Aorta (tissue), 5 donors: ENCODE measurements around the gene PPP1R2C. TPM values are rescaled to one million over a fixed set of nuclear protein-coding genes. Genes with fewer than 3 reads are reported as not detected.

ENCODE experiments used
- ATAC-seq: fragments of 200-7000 bp; cut with Tn5 transposase; one replicate; pipeline ENCODE4 v1.9.1; 2022; ENCODE audit warnings: moderate library complexity; ENCODE audit not compliant: low FRiP score
- DNase-seq, 2 donors: peaks; one replicate each; pipeline ENCODE4 v3.0.0-alpha.2; 2020
- H3K27ac ChIP-seq, 2 donors: one replicate each; pipeline ENCODE4 v1.5.1; 2013; ENCODE audit warnings: low read length in 2 of 2, mild to moderate bottlenecking in 2 of 2, moderate library complexity in 2 of 2, control low read depth in 1 of 2, inconsistent platforms in 1 of 2, low read depth in 1 of 2
- H3K27me3 ChIP-seq, 2 donors: one replicate each; pipeline ENCODE4 v1.6.1; 2013; ENCODE audit warnings: control low read depth in 1 of 2, low read length in 1 of 2, mild to moderate bottlenecking in 1 of 2, moderate library complexity in 1 of 2; ENCODE audit not compliant: insufficient read depth in 2 of 2, control insufficient read depth in 1 of 2
- H3K36me3 ChIP-seq, 2 donors: one replicate each; pipeline ENCODE4 v1.6.1; 2013; ENCODE audit warnings: control low read depth in 1 of 2, low read length in 1 of 2, mild to moderate bottlenecking in 1 of 2; ENCODE audit not compliant: insufficient read depth in 2 of 2, control insufficient read depth in 1 of 2
- H3K4me1 ChIP-seq, 2 donors: one replicate each; pipeline ENCODE4 v1.6.1; 2013; ENCODE audit warnings: low read length in 2 of 2, control low read depth in 1 of 2, mild to moderate bottlenecking in 1 of 2, moderate library complexity in 1 of 2; ENCODE audit not compliant: insufficient read depth in 2 of 2, control insufficient read depth in 1 of 2
- H3K4me3 ChIP-seq, 2 donors: one replicate each; pipeline ENCODE4 v1.5.1; 2013; ENCODE audit warnings: low read length in 2 of 2, control low read depth in 1 of 2, mild to moderate bottlenecking in 1 of 2
- H3K9me3 ChIP-seq: one replicate; pipeline ENCODE4 v1.6.1; 2013; ENCODE audit warnings: mild to moderate bottlenecking, low read length; ENCODE audit not compliant: control insufficient read depth
- WGBS, 2 donors: extraction: QIAGEN DNeasy Blood & Tissue Kit; methylation state at CpG; one replicate each; pipeline ENCODE4 v1.1.7; 2013; 5-methylcytosine and 5-hydroxymethylcytosine counted together
- intact Hi-C, 2 donors: fragments of 100-400 bp; cut with DNase I; formaldehyde crosslinking; loops; one replicate each; pipeline versions ENCODE4 v1.14.2 to v1.15.0; 2022
- polyA plus RNA-seq, 2 donors: library from polyadenylated mRNA; stranded (reverse); fragments of 200-250 nt; gene quantifications; one replicate each; pipeline ENCODE4 v1.2.3, GENCODE V29; 2013
- total RNA-seq, 2 donors: library from RNA; stranded (reverse); fragmentation: NEBNext Ultra II Directional; extraction: Animal tissue kit (Norgen Biotek cat#: 25700); gene quantifications; one replicate each; pipeline ENCODE4 v1.2.1, GENCODE V29; 2021
- donor health status: healthy with polysubstance abuse.
- donor health status: Bipolar disorder and iron deficiency.
- donor health status: DM: no; HTN: no; CAD: no.
- donor health status: DM: no; HTN: no; CAD: no.
- donor health status: DM: yes; HTN: yes; CAD: no.

Gene PPP1R2C
- total and polyA plus RNA-seq, 4 donors, result not detected

- no peaks in the 10 kb centered on the region for H3K27me3 ChIP-seq
- H3K36me3 ChIP-seq, result no peaks in the 10 kb centered on the region
- H3K4me3 ChIP-seq, result no peak overlapping the region
- ATAC-seq, result no peak
- H3K27ac ChIP-seq, result no peak overlapping the region
- no peaks in the 10 kb centered on the region for H3K4me1 ChIP-seq
- 11 to 30% methylated on average over 2 of the region's 2 CpGs for WGBS, 2 donors
- intact Hi-C loops, result no loop called here
- H3K9me3 ChIP-seq, result no peaks in the 10 kb centered on the region
- no peak for DNase-seq
Measured at GRCh38 chrX:42803320-42803719, 25.4 kb upstream of the PPP1R2C start.

GRCh38 chrX:42797651-42798269 is 19.8 kb upstream of the PPP1R2C start:
- ATAC-seq (no peak), DNase-seq (no peak)
- Histone ChIP-seq H3K9me3 (no peaks in the 10 kb centered on the region), H3K4me1 (peaks cover 0 to 1% of the 10 kb centered on the region in 2 donors), H3K4me3 (no peak overlapping the region), H3K27me3 (no peaks in the 10 kb centered on the region), H3K36me3 (no peaks in the 10 kb centered on the region), H3K27ac (no peak overlapping the region)
- intact Hi-C loops, result no loop called here
- 75 to 78% methylated on average over 9 of the region's 9 CpGs for WGBS, 2 donors

- ATAC-seq, result no peak
- no peaks in the 10 kb centered on the region for H3K27me3 ChIP-seq
Measured at GRCh38 chrX:42783451-42783850, 5.5 kb upstream of the PPP1R2C start.

GRCh38 chrX:42776195-42776594 is 1.8 kb downstream of the PPP1R2C start:
- no peaks in the 10 kb centered on the region for H3K9me3 ChIP-seq
- no peaks in the 10 kb centered on the region for H3K27me3 ChIP-seq
- DNase-seq (no peak), ATAC-seq (no peak)
- intact Hi-C loops, result no loop called here
- H3K4me3 ChIP-seq, result no peak overlapping the region
- no peaks in the 10 kb centered on the region for H3K36me3 ChIP-seq
- WGBS, 2 donors, result 37 to 40% methylated on average over 3 of the region's 3 CpGs
- H3K4me1 ChIP-seq, result no peaks in the 10 kb centered on the region
- no peak overlapping the region for H3K27ac ChIP-seq

More at GRCh38 chrX:42783451-42783850, 5.5 kb upstream of the PPP1R2C start:
- intact Hi-C loops, result no loop called here
- H3K9me3 ChIP-seq, result no peaks in the 10 kb centered on the region
- no peak overlapping the region for H3K27ac ChIP-seq
- H3K36me3 ChIP-seq, result no peaks in the 10 kb centered on the region
- H3K4me1 ChIP-seq, result no peaks in the 10 kb centered on the region
- H3K4me3 ChIP-seq, result no peak overlapping the region
- no peak for DNase-seq

- Histone ChIP-seq H3K27me3 (no peaks in the 10 kb centered on the region), H3K27ac (no peak overlapping the region), H3K9me3 (no peaks in the 10 kb centered on the region), H3K4me1 (no peaks in the 10 kb centered on the region), H3K36me3 (no peaks in the 10 kb centered on the region), H3K4me3 (no peak overlapping the region)
- no peak for DNase-seq
- WGBS, 2 donors, result 69 to 92% methylated on average over 2 of the region's 2 CpGs
- no peak for ATAC-seq
- intact Hi-C loops, result no loop called here
Measured at GRCh38 chrX:42772874-42773273, 5.1 kb downstream of the PPP1R2C start.

GRCh38 chrX:42771506-42772335 is 6.2 kb downstream of the PPP1R2C start:
- intact Hi-C loops, result no loop called here
- H3K9me3 ChIP-seq, result no peaks in the 10 kb centered on the region
- H3K27ac ChIP-seq, result no peak overlapping the region
- ATAC-seq (no peak), DNase-seq (no peak)
- WGBS, 2 donors, result 66 to 72% methylated on average over 2 of the region's 2 CpGs
- no peak overlapping the region for H3K4me3 ChIP-seq
- H3K36me3 ChIP-seq, result no peaks in the 10 kb centered on the region
- no peaks in the 10 kb centered on the region for H3K27me3 ChIP-seq
- no peaks in the 10 kb centered on the region for H3K4me1 ChIP-seq

- ATAC-seq (no peak), DNase-seq (no peak)
- no peaks in the 10 kb centered on the region for H3K9me3 ChIP-seq
- no peaks in the 10 kb centered on the region for H3K27me3 ChIP-seq
- no peak overlapping the region for H3K27ac ChIP-seq
- WGBS, 2 donors, result 80 to 93% methylated on average over 3 of the region's 3 CpGs
- intact Hi-C loops, result no loop called here
- no peak overlapping the region for H3K4me3 ChIP-seq
- H3K4me1 ChIP-seq, result no peaks in the 10 kb centered on the region
- no peaks in the 10 kb centered on the region for H3K36me3 ChIP-seq
Measured at GRCh38 chrX:42770566-42770965, 7.4 kb downstream of the PPP1R2C start.

GRCh38 chrX:42759881-42760280 is 18.1 kb downstream of the PPP1R2C start:
- intact Hi-C loops, result no loop called here
- WGBS, 2 donors, result 84 to 97% methylated on average over 1 of the region's 1 CpG
- Histone ChIP-seq H3K36me3 (no peaks in the 10 kb centered on the region), H3K27me3 (no peaks in the 10 kb centered on the region), H3K4me3 (no peak overlapping the region), H3K9me3 (no peaks in the 10 kb centered on the region), H3K27ac (no peak overlapping the region), H3K4me1 (no peaks in the 10 kb centered on the region)
- no peak for ATAC-seq
- no peak for DNase-seq

GRCh38 chrX:42755815-42756214 is 22.1 kb downstream of the PPP1R2C start:
- intact Hi-C loops, result no loop called here
- Histone ChIP-seq H3K36me3 (no peaks in the 10 kb centered on the region), H3K27ac (peak overlapping the region in 1 of 2 donors; percentile 44), H3K4me3 (no peak overlapping the region), H3K4me1 (no peaks in the 10 kb centered on the region), H3K9me3 (no peaks in the 10 kb centered on the region), H3K27me3 (no peaks in the 10 kb centered on the region)
- ATAC-seq, result peak; percentile 66
- WGBS, 2 donors, result 12 to 34% methylated on average over 6 of the region's 6 CpGs
- DNase-seq, result peak; percentile 60 to 80
